Breast epithelium (tissue), 3 donors: ENCODE results near the gene PIK3CA.

Experiments
- POLR2A ChIP-seq: fragments of 450-650 bp; IDR thresholded peaks from one replicate; pipeline ENCODE4 v1.6.1; 2016; ENCODE audit warnings: antibody characterized with exemption, mild to moderate bottlenecking, moderate library complexity
- TF ChIP-seq, protein P1 (sequence below), 3 donors: fragments of 450-650 bp; IDR thresholded peaks; one replicate each; pipeline ENCODE4 v1.5.1; 2016 to 2017; ENCODE audit warnings: antibody characterized with exemption in 3 of 3, mild to moderate bottlenecking in 3 of 3, moderate library complexity in 3 of 3

DNA sequence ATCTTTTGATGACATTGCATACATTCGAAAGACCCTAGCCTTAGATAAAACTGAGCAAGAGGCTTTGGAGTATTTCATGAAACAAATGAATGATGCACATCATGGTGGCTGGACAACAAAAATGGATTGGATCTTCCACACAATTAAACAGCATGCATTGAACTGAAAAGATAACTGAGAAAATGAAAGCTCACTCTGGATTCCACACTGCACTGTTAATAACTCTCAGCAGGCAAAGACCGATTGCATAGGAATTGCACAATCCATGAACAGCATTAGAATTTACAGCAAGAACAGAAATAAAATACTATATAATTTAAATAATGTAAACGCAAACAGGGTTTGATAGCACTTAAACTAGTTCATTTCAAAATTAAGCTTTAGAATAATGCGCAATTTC is 86.0 kb downstream of the PIK3CA start:
- TF ChIP-seq, protein P1, sequence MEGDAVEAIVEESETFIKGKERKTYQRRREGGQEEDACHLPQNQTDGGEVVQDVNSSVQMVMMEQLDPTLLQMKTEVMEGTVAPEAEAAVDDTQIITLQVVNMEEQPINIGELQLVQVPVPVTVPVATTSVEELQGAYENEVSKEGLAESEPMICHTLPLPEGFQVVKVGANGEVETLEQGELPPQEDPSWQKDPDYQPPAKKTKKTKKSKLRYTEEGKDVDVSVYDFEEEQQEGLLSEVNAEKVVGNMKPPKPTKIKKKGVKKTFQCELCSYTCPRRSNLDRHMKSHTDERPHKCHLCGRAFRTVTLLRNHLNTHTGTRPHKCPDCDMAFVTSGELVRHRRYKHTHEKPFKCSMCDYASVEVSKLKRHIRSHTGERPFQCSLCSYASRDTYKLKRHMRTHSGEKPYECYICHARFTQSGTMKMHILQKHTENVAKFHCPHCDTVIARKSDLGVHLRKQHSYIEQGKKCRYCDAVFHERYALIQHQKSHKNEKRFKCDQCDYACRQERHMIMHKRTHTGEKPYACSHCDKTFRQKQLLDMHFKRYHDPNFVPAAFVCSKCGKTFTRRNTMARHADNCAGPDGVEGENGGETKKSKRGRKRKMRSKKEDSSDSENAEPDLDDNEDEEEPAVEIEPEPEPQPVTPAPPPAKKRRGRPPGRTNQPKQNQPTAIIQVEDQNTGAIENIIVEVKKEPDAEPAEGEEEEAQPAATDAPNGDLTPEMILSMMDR (IDR thresholded peaks at IDR 0.05), result no peak
- TF ChIP-seq POLR2A, result no peak
